ENCODE data around the gene IGF2.

GRCh38 chr11:2154889-2155288 lies 15.7 kb upstream of the IGF2 start:
- TF ChIP-seq ZNF518A (tag by site-specific recombination; conservative IDR thresholded peaks at IDR 0.05; ENCODE audit: low read depth) (no peak), ZNF174 (tag by site-specific recombination; IDR thresholded peaks at IDR 0.05) (no peak), ZNF558 (tag by site-specific recombination; IDR thresholded peaks at IDR 0.05) (no peak), ZNF530 (tag by site-specific recombination; IDR thresholded peaks at IDR 0.05; ENCODE audit: low read depth) (no peak), HOXA7 (CRISPR knock-in tag; IDR thresholded peaks at IDR 0.05; ENCODE audit: borderline replicate concordance) (no peak), ZBTB17 (tag by site-specific recombination; IDR thresholded peaks at IDR 0.05) (no peak), ZNF580 (tag by site-specific recombination; IDR thresholded peaks at IDR 0.05) (no peak)
- TF ChIP-seq, protein P1, sequence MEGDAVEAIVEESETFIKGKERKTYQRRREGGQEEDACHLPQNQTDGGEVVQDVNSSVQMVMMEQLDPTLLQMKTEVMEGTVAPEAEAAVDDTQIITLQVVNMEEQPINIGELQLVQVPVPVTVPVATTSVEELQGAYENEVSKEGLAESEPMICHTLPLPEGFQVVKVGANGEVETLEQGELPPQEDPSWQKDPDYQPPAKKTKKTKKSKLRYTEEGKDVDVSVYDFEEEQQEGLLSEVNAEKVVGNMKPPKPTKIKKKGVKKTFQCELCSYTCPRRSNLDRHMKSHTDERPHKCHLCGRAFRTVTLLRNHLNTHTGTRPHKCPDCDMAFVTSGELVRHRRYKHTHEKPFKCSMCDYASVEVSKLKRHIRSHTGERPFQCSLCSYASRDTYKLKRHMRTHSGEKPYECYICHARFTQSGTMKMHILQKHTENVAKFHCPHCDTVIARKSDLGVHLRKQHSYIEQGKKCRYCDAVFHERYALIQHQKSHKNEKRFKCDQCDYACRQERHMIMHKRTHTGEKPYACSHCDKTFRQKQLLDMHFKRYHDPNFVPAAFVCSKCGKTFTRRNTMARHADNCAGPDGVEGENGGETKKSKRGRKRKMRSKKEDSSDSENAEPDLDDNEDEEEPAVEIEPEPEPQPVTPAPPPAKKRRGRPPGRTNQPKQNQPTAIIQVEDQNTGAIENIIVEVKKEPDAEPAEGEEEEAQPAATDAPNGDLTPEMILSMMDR (tag by site-specific recombination; IDR thresholded peaks at IDR 0.05), result no peak
- TF ChIP-seq, protein P2, sequence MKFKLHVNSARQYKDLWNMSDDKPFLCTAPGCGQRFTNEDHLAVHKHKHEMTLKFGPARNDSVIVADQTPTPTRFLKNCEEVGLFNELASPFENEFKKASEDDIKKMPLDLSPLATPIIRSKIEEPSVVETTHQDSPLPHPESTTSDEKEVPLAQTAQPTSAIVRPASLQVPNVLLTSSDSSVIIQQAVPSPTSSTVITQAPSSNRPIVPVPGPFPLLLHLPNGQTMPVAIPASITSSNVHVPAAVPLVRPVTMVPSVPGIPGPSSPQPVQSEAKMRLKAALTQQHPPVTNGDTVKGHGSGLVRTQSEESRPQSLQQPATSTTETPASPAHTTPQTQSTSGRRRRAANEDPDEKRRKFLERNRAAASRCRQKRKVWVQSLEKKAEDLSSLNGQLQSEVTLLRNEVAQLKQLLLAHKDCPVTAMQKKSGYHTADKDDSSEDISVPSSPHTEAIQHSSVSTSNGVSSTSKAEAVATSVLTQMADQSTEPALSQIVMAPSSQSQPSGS (tag by site-specific recombination; IDR thresholded peaks at IDR 0.05; ENCODE audit: low read depth), result no peak

Measured in HEK293 (cell line).